Stimulated activated naive CD4-positive, alpha-beta T cell (primary cell): ENCODE measurements around the gene KRTAP20-1.

Experiments
- DNase-seq, 6 experiments: peaks; one replicate each; lab custom pipeline; 2025; lab: John Stamatoyannopoulos, UW

KRTAP20-1 gene

GRCh38 chr21:30616125-30616524 lies at the start of gene KRTAP20-1:
Gene KRTAP20-1, plus strand, starts transcription at chr21:30616425. Its CDS starts 30 bp downstream, at chr21:30616455.
- no peak for DNase-seq

- no peak for DNase-seq
Measured at GRCh38 chr21:30567617-30568016, 48.6 kb upstream of the KRTAP20-1 start.

- DNase-seq = no peak
Measured at GRCh38 chr21:30577766-30578165, 38.5 kb upstream of the KRTAP20-1 start.

- no peak for DNase-seq
Measured at GRCh38 chr21:30579346-30579745, 36.9 kb upstream of the KRTAP20-1 start.

GRCh38 chr21:30580132-30580531 lies 36.1 kb upstream of the KRTAP20-1 start:
- no peak for DNase-seq

- no peak for DNase-seq
Measured at GRCh38 chr21:30582870-30583269, 33.4 kb upstream of the KRTAP20-1 start.

GRCh38 chr21:30590297-30590696 lies 25.9 kb upstream of the KRTAP20-1 start, which contains the start of gene KRTAP22-2:
Gene KRTAP22-2, minus strand, starts transcription at chr21:30590397.
- no peak for DNase-seq

GRCh38 chr21:30592140-30592539 lies 24.1 kb upstream of the KRTAP20-1 start, which contains the start of gene KRTAP6-3:
Gene KRTAP6-3, plus strand, starts transcription at chr21:30592440. Its CDS starts 6 bp downstream, at chr21:30592446.
- DNase-seq = no peak

- no peak for DNase-seq
Measured at GRCh38 chr21:30598802-30599201, 17.4 kb upstream of the KRTAP20-1 start, which contains the start of gene KRTAP6-2. Gene KRTAP6-2, minus strand, starts transcription at chr21:30598902. Its CDS starts 28 bp downstream, at chr21:30598874.

GRCh38 chr21:30600787-30601186 lies 15.4 kb upstream of the KRTAP20-1 start, which contains the start of gene KRTAP22-1:
Gene KRTAP22-1, plus strand, starts transcription at chr21:30601087.
- DNase-seq = no peak

- no peak for DNase-seq
Measured at GRCh38 chr21:30605968-30606367, 10.3 kb upstream of the KRTAP20-1 start.

- no peak for DNase-seq
Measured at GRCh38 chr21:30612132-30612531, 4.1 kb upstream of the KRTAP20-1 start.

- no peak for DNase-seq
Measured at GRCh38 chr21:30613836-30614235, 2.4 kb upstream of the KRTAP20-1 start, which contains the start of gene KRTAP6-1. Gene KRTAP6-1, minus strand, starts transcription at chr21:30613930. Its CDS starts 26 bp downstream, at chr21:30613904.

- DNase-seq = no peak
Measured at GRCh38 chr21:30615199-30615598, 1.0 kb upstream of the KRTAP20-1 start.

GRCh38 chr21:30620080-30620479 lies 3.9 kb downstream of the KRTAP20-1 start:
- DNase-seq = no peak

- DNase-seq = no peak
Measured at GRCh38 chr21:30620522-30620921, 4.3 kb downstream of the KRTAP20-1 start, which contains the start of gene KRTAP20-4. Gene KRTAP20-4, plus strand, starts transcription at chr21:30620627.

GRCh38 chr21:30623362-30623761 lies 7.1 kb downstream of the KRTAP20-1 start:
- DNase-seq = no peak

- no peak for DNase-seq
Measured at GRCh38 chr21:30625449-30626165, 9.4 kb downstream of the KRTAP20-1 start.

GRCh38 chr21:30628109-30628508 lies 11.9 kb downstream of the KRTAP20-1 start:
- no peak for DNase-seq

GRCh38 chr21:30629200-30629599 lies 13.0 kb downstream of the KRTAP20-1 start:
- DNase-seq = no peak

GRCh38 chr21:30634906-30635305 lies 18.7 kb downstream of the KRTAP20-1 start, which contains the start of gene KRTAP20-2:
Gene KRTAP20-2, plus strand, starts transcription at chr21:30635206. Its CDS starts 58 bp downstream, at chr21:30635264.
- no peak for DNase-seq

- no peak for DNase-seq
Measured at GRCh38 chr21:30638686-30639085, 22.5 kb downstream of the KRTAP20-1 start.

- DNase-seq = no peak
Measured at GRCh38 chr21:30642564-30642963, 26.3 kb downstream of the KRTAP20-1 start, which contains the start of gene KRTAP20-3. Gene KRTAP20-3, plus strand, starts transcription at chr21:30642864.
